HepG2 (cell line): ENCODE results near the gene ZNF20. TPM values are rescaled to one million over a fixed set of nuclear protein-coding genes. Genes with fewer than 3 reads are reported as not detected.

Experiments
- ATAC-seq: fragments of 200-7000 bp; cut with Tn5 transposase; 3 replicates; pipeline ENCODE4 v1.9.1; 2020; ENCODE audit warnings: mild to moderate bottlenecking, moderate library complexity
- BruUV-seq: library from RNA; stranded (reverse); fragments of 400-500 nt; replicated peaks from 2 replicates; lab custom pipeline; 2021; lab: Mats Ljungman, UMichigan
- CTCF ChIA-PET: fragments of 300-600 bp; formaldehyde crosslinking; extraction: SDS; loops from one replicate; lab custom pipeline; 2021; ENCODE audit warnings: low total read pairs, inconsistent platforms, low intra/inter-chr PET ratio; lab: Yijun Ruan, JAX
- POLR2A ChIA-PET: fragments of 350-600 bp; sonication (Branson Sonifier 250); formaldehyde crosslinking; loops from one replicate; lab custom pipeline; 2020; ENCODE audit warnings: antibody characterized with exemption, inconsistent platforms; lab: Yijun Ruan, JAX
- DNase-seq: peaks from one replicate; pipeline ENCODE4 v3.0.0-alpha.2; 2015; ENCODE audit warnings: low spot score
- FAIRE-seq: peaks from 3 replicates; lab custom pipeline; 2011; peaks lifted over from hg19 to GRCh38; lab: Jason Lieb, UNC
- H2AFZ ChIP-seq: one replicate; pipeline ENCODE4 v1.6.1; 2011; ENCODE audit warnings: low read length, inconsistent platforms
- H3K27ac ChIP-seq: fragments of 300-600 bp; 3 replicates; pipeline ENCODE4 v1.8.0; 2011; ENCODE audit warnings: mixed run types, mild to moderate bottlenecking, mixed read lengths, low read length, inconsistent platforms; ENCODE audit not compliant: insufficient read depth; ENCODE audit errors: extremely low read length
- H3K27me3 ChIP-seq, 2 experiments: fragments of 200-600 bp in 1 of 2; 2 replicates in 1 of 2; 3 replicates in 1 of 2; pipeline versions ENCODE4 v1.6.0 to v1.8.0; 2011; ENCODE audit warnings: low read length in 2 of 2, mild to moderate bottlenecking in 2 of 2, moderate library complexity in 2 of 2, inconsistent platforms in 1 of 2; ENCODE audit not compliant: insufficient read depth in 2 of 2, control insufficient read depth in 1 of 2
- H3K36me3 ChIP-seq, 2 experiments: fragments of 200-600 bp in 1 of 2; replicated peaks in 1 of 2; 2 replicates in 1 of 2; 3 replicates in 1 of 2; pipeline versions ENCODE4 v1.5.1 to v1.8.0; 2011; ENCODE audit warnings: low read length in 2 of 2, inconsistent platforms in 1 of 2; ENCODE audit not compliant: insufficient read depth in 2 of 2, control insufficient read depth in 1 of 2
- H3K4me1 ChIP-seq: 2 replicates; pipeline ENCODE4 v1.5.1; 2012; ENCODE audit warnings: low read length, inconsistent platforms; ENCODE audit not compliant: insufficient read depth
- H3K4me2 ChIP-seq: 2 replicates; pipeline ENCODE4 v1.6.0; 2011; ENCODE audit warnings: low read depth, low read length, inconsistent platforms
- H3K4me3 ChIP-seq, 3 experiments: fragments of 200-600 bp in 1 of 3; sonication (generic), shearing (Covaris generic) in 1 of 3; replicated peaks in 1 of 3; 2 replicates each; pipeline ENCODE4 v1.5.1; 2011 to 2016; ENCODE audit warnings: low read length in 3 of 3, inconsistent platforms in 2 of 3, low read depth in 2 of 3, mild to moderate bottlenecking in 2 of 3, control low read depth in 1 of 3, mixed read lengths in 1 of 3; ENCODE audit not compliant: insufficient read depth in 1 of 3
- H3K79me2 ChIP-seq: one replicate; pipeline ENCODE4 v1.6.1; 2011; ENCODE audit warnings: low read length, inconsistent platforms; ENCODE audit not compliant: insufficient read depth
- H3K9ac ChIP-seq: 2 replicates; pipeline ENCODE4 v1.6.0; 2011; ENCODE audit warnings: mild to moderate bottlenecking, low read depth, low read length, inconsistent platforms; ENCODE audit not compliant: insufficient read depth
- H3K9me3 ChIP-seq: 2 replicates; pipeline ENCODE4 v1.5.1; 2012; ENCODE audit warnings: mild to moderate bottlenecking, low read length
- H4K20me1 ChIP-seq: 2 replicates; pipeline ENCODE4 v1.6.0; 2011; ENCODE audit warnings: inconsistent platforms, mild to moderate bottlenecking, low read length, moderate library complexity; ENCODE audit not compliant: insufficient read depth
- CCDC6 ChIP-seq: sonication (generic); formaldehyde crosslinking; IDR thresholded peaks from 2 replicates; pipeline ENCODE4 v1.8.1; 2022; ENCODE audit warnings: mild to moderate bottlenecking, missing genetic modification reagents, moderate library complexity
- ERF ChIP-seq: IDR thresholded peaks from 2 replicates; pipeline ENCODE4 v1.6.1; 2018; ENCODE audit warnings: missing biosample characterization, missing genetic modification reagents
- EZH2 ChIP-seq: conservative IDR thresholded peaks from 2 replicates; pipeline ENCODE4 v1.6.1; 2012; ENCODE audit warnings: mild to moderate bottlenecking, low read depth, low read length, moderate library complexity
- FOSL2 ChIP-seq: sonication (generic); formaldehyde crosslinking; IDR thresholded peaks from 2 replicates; pipeline ENCODE4 v1.4.0; 2020; ENCODE audit warnings: missing genetic modification reagents
- GMEB1 ChIP-seq: sonication (generic); formaldehyde crosslinking; IDR thresholded peaks from 2 replicates; pipeline ENCODE4 v1.5.1; 2020; ENCODE audit warnings: missing genetic modification reagents, mild to moderate bottlenecking, borderline replicate concordance
- SMAD9 ChIP-seq: sonication (generic); formaldehyde crosslinking; IDR thresholded peaks from 2 replicates; pipeline ENCODE4 v1.5.1; 2020; ENCODE audit warnings: mild to moderate bottlenecking, missing genetic modification reagents
- SP5 ChIP-seq: IDR thresholded peaks from 2 replicates; pipeline ENCODE4 v1.6.1; 2016; ENCODE audit warnings: low read depth, borderline replicate concordance
- ZBTB25 ChIP-seq: IDR thresholded peaks from 2 replicates; pipeline ENCODE4 v1.6.1; 2018; ENCODE audit warnings: missing genetic modification reagents
- ZBTB33 ChIP-seq: sonication (generic); formaldehyde crosslinking; IDR thresholded peaks from 2 replicates; pipeline ENCODE4 v1.4.0; 2020; ENCODE audit warnings: missing genetic modification reagents
- ZFX ChIP-seq: sonication (generic); formaldehyde crosslinking; IDR thresholded peaks from 2 replicates; pipeline ENCODE4 v1.4.0; 2020; ENCODE audit warnings: mild to moderate bottlenecking, low read depth, missing genetic modification reagents, moderate library complexity
- ZNF251 ChIP-seq: sonication (generic); formaldehyde crosslinking; IDR thresholded peaks from 2 replicates; pipeline ENCODE4 v1.9.0; 2021; ENCODE audit warnings: mild to moderate bottlenecking, missing genetic modification reagents
- ZNF281 ChIP-seq: sonication (generic); formaldehyde crosslinking; IDR thresholded peaks from 2 replicates; pipeline ENCODE4 v1.4.0; 2020; ENCODE audit warnings: missing genetic modification reagents, borderline replicate concordance
- ZNF33B ChIP-seq: sonication (generic); formaldehyde crosslinking; IDR thresholded peaks from 2 replicates; pipeline ENCODE4 v1.5.1; 2020; ENCODE audit warnings: mild to moderate bottlenecking, missing genetic modification reagents
- ZNF570 ChIP-seq: sonication (generic); formaldehyde crosslinking; IDR thresholded peaks from 2 replicates; pipeline ENCODE4 v1.4.0; 2020; ENCODE audit warnings: mild to moderate bottlenecking, missing genetic modification reagents, borderline replicate concordance
- ZNF614 ChIP-seq: IDR thresholded peaks from 2 replicates; pipeline ENCODE4 v1.6.1; 2018; ENCODE audit warnings: missing biosample characterization, missing genetic modification reagents, inconsistent platforms, borderline replicate concordance
- WGBS: methylation state at CpG from one replicate; pipeline ENCODE4 v1.1.6; 2017; ENCODE audit warnings: low lambda C conversion rate; 5-methylcytosine and 5-hydroxymethylcytosine counted together
- in situ Hi-C: cut with HindIII; loops from 2 replicates; pipeline ENCODE4 v1.10.0; 2017; ENCODE audit warnings: low pct_unique_long_range_greater_than_20kb; ENCODE audit not compliant: extremely low pct_ligation_motif_present
- intact Hi-C: fragments of 100-400 bp; cut with micrococcal nuclease; formaldehyde crosslinking; loops from one replicate; pipeline ENCODE4 v1.10.0; 2022; ENCODE audit not compliant: unreplicated experiment
- polyA plus RNA-seq, 8 experiments: library from polyadenylated mRNA; depleted of rRNA in 3 of 8; stranded (reverse) in 7 of 8; unstranded in 1 of 8; fragments of >200 nt; fragmentation: Illumina TruSeq in 4 of 8; extraction: Trizol in 4 of 8; gene quantifications; 2 replicates each; pipeline versions ENCODE4 v1.2.1 to v1.2.3, GENCODE V29; 2011 to 2016; ENCODE audit warnings: low read depth in 4 of 8, missing spikeins in 1 of 8, mixed read lengths in 1 of 8; ENCODE audit not compliant: insufficient read depth in 1 of 8
- total RNA-seq, 5 experiments: library from RNA; depleted of rRNA; stranded (reverse); fragments of >200 nt; fragmentation: Illumina TruSeq; extraction: Trizol; gene quantifications; 2 replicates each; pipeline ENCODE4 v1.2.3, GENCODE V29; 2016; ENCODE audit warnings: low read depth in 1 of 5

Gene ZNF20
- total and polyA plus RNA-seq, 2 of the 13 experiments (the other 11 are each of a cell fraction or from before 2014, with no cell fraction given), result 1.6 to 8.0 TPM

GRCh38 chr19:12137221-12137940 is 2.8 kb downstream of the ZNF20 start:
- ATAC-seq, result peak; percentile 32
- peak; percentile 51 for FAIRE-seq
- in situ Hi-C loops, result no loop called here
- TF ChIP-seq ZNF251 (CRISPR knock-in tag) (no peak), ZBTB33 (CRISPR knock-in tag) (0 out of 2 replicates have a peak, but pooled peaks have one; percentile 31), CCDC6 (no peak), ZNF281 (CRISPR knock-in tag) (no peak), ERF (CRISPR knock-in tag) (no peak), ZNF570 (no peak), ZBTB25 (CRISPR knock-in tag) (0 out of 2 replicates have a peak, but pooled peaks have one; percentile 40), SMAD9 (CRISPR knock-in tag) (no peak), EZH2 (no peak), ZNF33B (CRISPR knock-in tag) (0 out of 2 replicates have a peak, but pooled peaks have one; percentile 55), SP5 (0 out of 2 replicates have a peak, but pooled peaks have one; percentile 29), ZFX (CRISPR knock-in tag) (0 out of 2 replicates have a peak, but pooled peaks have one; percentile 28), FOSL2 (CRISPR knock-in tag) (peak; percentile 24; the same call in 1 of the 2 replicates), GMEB1 (no peak), ZNF614 (CRISPR knock-in tag) (0 out of 2 replicates have a peak, but pooled peaks have one; percentile 24)

More at GRCh38 chr19:12137221-12137940, 2.8 kb downstream of the ZNF20 start:
- intact Hi-C loops, result no loop called here
- Histone ChIP-seq H3K4me2 (no peak overlapping the region), H2AFZ (no peak overlapping the region), H3K9ac (no peak overlapping the region), H3K27ac (no peak overlapping the region), H3K36me3 (peaks cover 7 to 33% of the 10 kb centered on the region in 2 experiments), H3K79me2 (peaks cover 17% of the 10 kb centered on the region), H3K4me1 (peaks cover 23% of the 10 kb centered on the region), H3K9me3 (no peaks in the 10 kb centered on the region), H4K20me1 (no peaks in the 10 kb centered on the region), H3K27me3 (no peaks in the 10 kb centered on the region; a peak in 1 of 5 replicates), H3K4me3 (no peak overlapping the region)
- no TSS peak for BruUV-seq
- 81% methylated on average over 7 of the region's 7 CpGs for WGBS
- POLR2A ChIA-PET, result interaction anchor here (0.7 to 1.5 kb wide), 2 partner anchors 78 kb away, joined by 3 to 4 read pairs; no protein-coding TSS in a partner anchor
- CTCF ChIA-PET, result interaction anchor here (1.0 to 2.6 kb wide), 5 partner anchors 46 to 256 kb away, joined by 3 to 28 read pairs (median 6); partner anchors contain the start of gene ZNF763
- DNase-seq, result peak; percentile 67
